ENCODE measurements around the gene ATF7IP.

Gene ATF7IP

GRCh38 chr12:14394317-14395073 lies 29.0 kb downstream of the ATF7IP start:
- peaks cover 11% of the 10 kb centered on the region for H3K4me1 ChIP-seq (ENCODE audit: control insufficient read depth, insufficient read depth, low read length)
- H3K4me3 ChIP-seq (ENCODE audit: low read depth, low read length): no peak overlapping the region
- TF ChIP-seq ZBTB44 (tag by site-specific recombination; IDR thresholded peaks at IDR 0.05): 0 out of 2 replicates have a peak, but pooled peaks have one; percentile 37
- TF ChIP-seq TRIM28 (IDR thresholded peaks at IDR 0.05; ENCODE audit: borderline replicate concordance, low read length): peak; percentile 77; the same call in 1 of the 2 replicates
- 0 out of 2 replicates have a peak, but pooled peaks have one; percentile 19 for TF ChIP-seq ZBTB6 (tag by site-specific recombination; IDR thresholded peaks at IDR 0.05)
- peak; percentile 31; the same call in 1 of the 2 replicates for TF ChIP-seq ZSCAN30 (tag by site-specific recombination; IDR thresholded peaks at IDR 0.05)
- peak; percentile 25; the same call in 1 of the 2 replicates for TF ChIP-seq ZNF341 (tag by site-specific recombination; IDR thresholded peaks at IDR 0.05; ENCODE audit: low read depth)
- no peak for TF ChIP-seq KLF9 (tag by site-specific recombination; IDR thresholded peaks at IDR 0.05; ENCODE audit: low read depth)
- peak; percentile 44; the same call in 1 of the 2 replicates for TF ChIP-seq MZF1 (tag by site-specific recombination; IDR thresholded peaks at IDR 0.05; ENCODE audit: borderline replicate concordance)
- TF ChIP-seq SETDB1 (IDR thresholded peaks at IDR 0.05; ENCODE audit: insufficient read length, low read length): peak; percentile 75
- peak; percentile 71 for TF ChIP-seq PRDM10 (tag by site-specific recombination; IDR thresholded peaks at IDR 0.05)
- TF ChIP-seq ZNF221 (tag by site-specific recombination; IDR thresholded peaks at IDR 0.05; ENCODE audit: borderline replicate concordance): no peak
- TF ChIP-seq ZBTB17 (tag by site-specific recombination; IDR thresholded peaks at IDR 0.05): no peak
- 0 out of 2 replicates have a peak, but pooled peaks have one; percentile 13 for TF ChIP-seq ZNF121 (tag by site-specific recombination; IDR thresholded peaks at IDR 0.05)
- TF ChIP-seq ZNF302 (tag by site-specific recombination; IDR thresholded peaks at IDR 0.05; ENCODE audit: low read depth): no peak
- H3K9me3 ChIP-seq (ENCODE audit: control insufficient read depth, insufficient read depth, low read depth, low read length): no peaks in the 10 kb centered on the region
- POLR2A ChIA-PET: interaction anchor here (1.3 to 2.2 kb wide), 3 partner anchors 10 to 137 kb away, joined by 8 to 13 read pairs (median 9); partner anchors contain the start of gene ATF7IP
- no peak overlapping the region for H3K27ac ChIP-seq (ENCODE audit: extremely low read depth, low read depth, low read length)
- CTCF ChIA-PET: interaction anchor here (0.5 to 1.7 kb wide), 7 partner anchors 9 to 136 kb away, joined by 3 to 6 read pairs (median 5); partner anchors contain the start of gene ATF7IP
- H3K36me3 ChIP-seq (ENCODE audit: control insufficient read depth in 2 of 2, insufficient read depth in 1 of 2, low read length in 2 of 2): no peaks in the 10 kb centered on the region; a peak in 1 of 3 replicates

- ChIA-PET CTCF (interaction anchor here (0.5 to 1.7 kb wide), 7 partner anchors 10 to 137 kb away, joined by 3 to 6 read pairs (median 5); partner anchors contain the start of gene ATF7IP), POLR2A (interaction anchor here (1.3 to 2.2 kb wide), 3 partner anchors 10 to 138 kb away, joined by 8 to 13 read pairs (median 9); partner anchors contain the start of gene ATF7IP)
- TF ChIP-seq ZNF146 (tag by site-specific recombination; IDR thresholded peaks at IDR 0.05) (no peak), EGR2 (tag by site-specific recombination; IDR thresholded peaks at IDR 0.05; ENCODE audit: low read depth) (no peak), ZNF366 (tag by site-specific recombination; conservative IDR thresholded peaks at IDR 0.05) (no peak), YY2 (tag by site-specific recombination; IDR thresholded peaks at IDR 0.05) (no peak), KLF17 (tag by site-specific recombination; IDR thresholded peaks at IDR 0.05) (no peak), ZNF223 (tag by site-specific recombination; IDR thresholded peaks at IDR 0.05) (no peak)
- no peak overlapping the region for H3K27ac ChIP-seq (ENCODE audit: extremely low read depth, low read depth, low read length)
- H3K4me3 ChIP-seq (ENCODE audit: low read depth, low read length): no peak overlapping the region
- H3K9me3 ChIP-seq (ENCODE audit: control insufficient read depth, insufficient read depth, low read depth, low read length): no peaks in the 10 kb centered on the region
- H3K4me1 ChIP-seq (ENCODE audit: control insufficient read depth, insufficient read depth, low read length): peaks cover 11% of the 10 kb centered on the region
- H3K36me3 ChIP-seq (ENCODE audit: control insufficient read depth in 2 of 2, insufficient read depth in 1 of 2, low read length in 2 of 2): no peaks in the 10 kb centered on the region; a peak in 1 of 3 replicates
These were observed 29.7 kb downstream of the ATF7IP start for GRCh38 chr12:14395074-14395778.
